K562 (cell line): ENCODE measurements around the gene CCDC171. TPM values are rescaled to one million over a fixed set of nuclear protein-coding genes. Genes with fewer than 3 reads are reported as not detected.

Source experiments
- ATAC-seq: fragments of 200-7000 bp; cut with Tn5 transposase; 3 replicates; pipeline ENCODE4 v1.9.1; 2020; ENCODE audit warnings: moderate library complexity
- BruUV-seq: library from RNA; stranded (reverse); fragments of 400-500 nt; replicated peaks from 2 replicates; lab custom pipeline; 2021; lab: Mats Ljungman, UMichigan
- CTCF ChIA-PET: fragments of 300-600 bp; formaldehyde crosslinking; extraction: SDS; loops from one replicate; lab custom pipeline; 2021; ENCODE audit warnings: low intra/inter-chr PET ratio; lab: Yijun Ruan, JAX
- POLR2A ChIA-PET: fragments of 300-600, 350-650 bp; sonication (Branson Sonifier 250); formaldehyde crosslinking; extraction: SDS; loops from one replicate; lab custom pipeline; 2021; ENCODE audit warnings: antibody characterized with exemption, inconsistent platforms; lab: Yijun Ruan, JAX
- DNase-seq, 4 experiments: peaks; one replicate each; pipeline versions ENCODE4 v3.0.0 to v3.0.0-alpha.2; 2011 to 2018; ENCODE audit warnings: low spot score in 3 of 4, mixed read lengths in 3 of 4; ENCODE audit errors: extremely low read depth in 1 of 4
- FAIRE-seq: peaks from 2 replicates; lab custom pipeline; 2011; peaks lifted over from hg19 to GRCh38; lab: Jason Lieb, UNC
- H2AFZ ChIP-seq: 2 replicates; pipeline ENCODE4 v1.6.0; 2011; ENCODE audit warnings: low read depth, low read length, control low read depth, inconsistent platforms
- H3K27ac ChIP-seq: fragments of 200-600 bp; 3 replicates; pipeline ENCODE4 v1.8.0; 2011; ENCODE audit warnings: low read depth, mild to moderate bottlenecking, control low read depth, inconsistent platforms, low read length, moderate library complexity, mixed read lengths; ENCODE audit errors: extremely low read depth
- H3K27me3 ChIP-seq, 2 experiments: fragments of 300-600 bp in 1 of 2; 2 replicates in 1 of 2; 3 replicates in 1 of 2; pipeline versions ENCODE4 v1.6.0 to v1.8.0; 2011; ENCODE audit warnings: inconsistent platforms in 2 of 2, low read length in 2 of 2, mild to moderate bottlenecking in 1 of 2, mixed read lengths in 1 of 2, moderate library complexity in 1 of 2; ENCODE audit not compliant: control insufficient read depth in 2 of 2, insufficient read depth in 2 of 2
- H3K36me3 ChIP-seq: fragments of 300-600 bp; 3 replicates; pipeline ENCODE4 v1.8.0; 2011; ENCODE audit warnings: mild to moderate bottlenecking, low read length, inconsistent platforms; ENCODE audit not compliant: control insufficient read depth, insufficient read depth
- H3K4me1 ChIP-seq, 2 experiments: fragments of 200-600 bp in 1 of 2; replicated peaks in 1 of 2; 2 replicates in 1 of 2; 3 replicates in 1 of 2; pipeline versions ENCODE4 v1.5.1 to v1.8.0; 2011; ENCODE audit warnings: inconsistent platforms in 2 of 2, low read length in 2 of 2, mild to moderate bottlenecking in 1 of 2, mixed read lengths in 1 of 2, moderate library complexity in 1 of 2; ENCODE audit not compliant: control insufficient read depth in 2 of 2, insufficient read depth in 2 of 2
- H3K4me2 ChIP-seq: 2 replicates; pipeline ENCODE4 v1.6.1; 2011; ENCODE audit warnings: low read length, control low read depth, inconsistent platforms, mixed read lengths; ENCODE audit not compliant: insufficient read depth
- H3K4me3 ChIP-seq: fragments of 200-600 bp; sonication (generic), shearing (Covaris generic); 2 replicates; pipeline ENCODE4 v1.5.1; 2016; ENCODE audit warnings: control low read depth, inconsistent platforms
- H3K79me2 ChIP-seq: fragments of 200-600 bp; 3 replicates; pipeline ENCODE4 v1.8.0; 2011; ENCODE audit warnings: low read length, inconsistent platforms; ENCODE audit not compliant: control insufficient read depth, insufficient read depth
- H3K9ac ChIP-seq, 2 experiments: 2 replicates each; pipeline versions ENCODE4 v1.6.0 to v1.6.1; 2011; ENCODE audit warnings: low read depth in 2 of 2, low read length in 2 of 2, control low read depth in 1 of 2, inconsistent platforms in 1 of 2, mild to moderate bottlenecking in 1 of 2, mixed read lengths in 1 of 2; ENCODE audit not compliant: insufficient read depth in 1 of 2
- H3K9me1 ChIP-seq: one replicate; pipeline ENCODE4 v1.6.0; 2011; ENCODE audit warnings: inconsistent platforms, mild to moderate bottlenecking, low read length, moderate library complexity; ENCODE audit not compliant: control insufficient read depth, insufficient read depth
- H3K9me3 ChIP-seq: replicated peaks from 2 replicates; pipeline ENCODE4 v1.5.1; 2011; ENCODE audit warnings: low read depth, low read length, inconsistent platforms; ENCODE audit not compliant: control insufficient read depth, insufficient read depth
- H4K20me1 ChIP-seq: replicated peaks from 2 replicates; pipeline ENCODE4 v1.6.1; 2011; ENCODE audit warnings: low read length, inconsistent platforms, mixed read lengths; ENCODE audit not compliant: control insufficient read depth, insufficient read depth
- BCLAF1 ChIP-seq, 2 experiments: fragments of 450-650 bp in 1 of 2; IDR thresholded peaks; 2 replicates each; pipeline ENCODE4 v1.6.1; 2011 to 2017; ENCODE audit warnings: low read depth in 2 of 2, antibody characterized with exemption in 1 of 2, borderline replicate concordance in 1 of 2, low read length in 1 of 2, mild to moderate bottlenecking in 1 of 2, mixed read lengths in 1 of 2; ENCODE audit not compliant: control insufficient read depth in 1 of 2
- CSDE1 ChIP-seq, 2 experiments: fragments of 450-650 bp; IDR thresholded peaks; 2 replicates each; pipeline ENCODE4 v1.6.1; 2016; ENCODE audit warnings: mild to moderate bottlenecking in 1 of 2
- IRF9 ChIP-seq: fragments of 450-650 bp; IDR thresholded peaks from 2 replicates; pipeline ENCODE4 v1.6.1; 2016; ENCODE audit warnings: missing biosample characterization, missing genetic modification characterization
- LARP7 ChIP-seq: fragments of 450-650 bp; IDR thresholded peaks from 2 replicates; pipeline ENCODE4 v1.6.1; 2016
- MAX ChIP-seq: sonication (generic); formaldehyde crosslinking; IDR thresholded peaks from 2 replicates; pipeline ENCODE4 v1.9.0; 2022; ENCODE audit warnings: mild to moderate bottlenecking, missing genetic modification reagents
- PURB ChIP-seq: sonication (generic); formaldehyde crosslinking; IDR thresholded peaks from 2 replicates; pipeline ENCODE4 v1.9.0; 2021; ENCODE audit warnings: low read depth, mild to moderate bottlenecking, missing genetic modification reagents
- RBM17 ChIP-seq: fragments of 200-400 bp; formaldehyde crosslinking; IDR thresholded peaks from 2 replicates; pipeline ENCODE4 v1.6.1; 2017; ENCODE audit warnings: low read depth, mild to moderate bottlenecking, low read length, borderline replicate concordance
- SIX5 ChIP-seq, 2 experiments: IDR thresholded peaks; 2 replicates each; pipeline ENCODE4 v1.6.1; 2011; ENCODE audit warnings: low read length in 2 of 2, borderline replicate concordance in 1 of 2, low read depth in 1 of 2, mild to moderate bottlenecking in 1 of 2, moderate library complexity in 1 of 2; ENCODE audit not compliant: insufficient read depth in 1 of 2
- TEAD2 ChIP-seq: fragments of 450-650 bp; IDR thresholded peaks from 2 replicates; pipeline ENCODE4 v1.6.1; 2016; ENCODE audit warnings: missing genetic modification characterization, control low read depth, missing compliant biosample characterization
- ZBTB8A ChIP-seq: fragments of 450-650 bp; IDR thresholded peaks from 2 replicates; pipeline ENCODE4 v1.6.1; 2018; ENCODE audit warnings: mild to moderate bottlenecking, moderate library complexity; ENCODE audit not compliant: partially characterized antibody
- ZNF140 ChIP-seq: fragments of 250-450 bp; sonication (Bioruptor Pico); IDR thresholded peaks from 2 replicates; pipeline ENCODE4 v1.8.0; 2021; ENCODE audit warnings: moderate library complexity, mild to moderate bottlenecking, inconsistent platforms
- ZNF589 ChIP-seq: fragments of 200-800 bp; sonication (Bioruptor generic); IDR thresholded peaks from 2 replicates; pipeline ENCODE4 v1.6.1; 2016; ENCODE audit warnings: low read depth, missing genetic modification characterization, missing compliant biosample characterization
- WGBS: fragments of 100-300 bp; shearing (Covaris generic); methylation state at CpG from one replicate; pipeline ENCODE4 v1.1.6; 2016; ENCODE audit warnings: low coverage, mixed read lengths; ENCODE audit not compliant: insufficient coverage; ENCODE audit errors: missing lambda C conversion rate; 5-methylcytosine and 5-hydroxymethylcytosine counted together
- in situ Hi-C: fragments of 300-500 bp; cut with MboI; formaldehyde crosslinking; loops from 4 replicates; pipeline ENCODE4 v1.15.0; 2018; ENCODE audit warnings: inconsistent platforms, mixed read lengths
- intact Hi-C: fragments of 100-400 bp; cut with micrococcal nuclease; formaldehyde crosslinking; loops from 2 replicates; pipeline ENCODE4 v1.14.2; 2022
- polyA plus RNA-seq, 8 experiments: library from polyadenylated mRNA; depleted of rRNA in 4 of 8; stranded (reverse) in 5 of 8; unstranded in 3 of 8; fragments of >200 nt; fragmentation: Nextera tagmentation in 2 of 8; fragmentation: Illumina TruSeq in 1 of 8; extraction: Ambion mirVana in 2 of 8; extraction: Trizol in 1 of 8; gene quantifications; 2 replicates each; pipeline versions ENCODE4 v1.2.1 to v1.2.3, GENCODE V29; 2011 to 2014; ENCODE audit warnings: inconsistent platforms in 1 of 8, missing spikeins in 1 of 8
- total RNA-seq, 7 experiments: library from RNA; depleted of rRNA in 6 of 7; stranded (reverse); fragments of >200 nt in 6 of 7; fragmentation: Illumina TruSeq in 2 of 7; extraction: Trizol in 2 of 7; gene quantifications; 2 replicates each; pipeline versions ENCODE4 v1.2.1 to v1.2.3, GENCODE V29; 2011 to 2021; ENCODE audit warnings: low replicate concordance in 1 of 7
- TF ChIP-seq, protein P1 (sequence below): fragments of 450-650 bp; IDR thresholded peaks from 2 replicates; pipeline ENCODE4 v1.6.1; 2017; ENCODE audit warnings: antibody characterized with exemption, mild to moderate bottlenecking

CCDC171 gene
- total and polyA plus RNA-seq, 9 of the 15 experiments (the other 6 are each of a cell fraction or from before 2014, with no cell fraction given), result 0.08 to 3.8 (median 0.27) TPM

GRCh38 chr9:15846611-15847010, 293.8 kb downstream of the CCDC171 start:
- H3K4me1 ChIP-seq, result no peaks in the 10 kb centered on the region
- no peak overlapping the region for H3K9ac ChIP-seq
- intact Hi-C loops (no loop called here), in situ Hi-C loops (no loop called here)
- CTCF ChIA-PET, result no interaction called here
- H3K9me1 ChIP-seq, result no peaks in the 10 kb centered on the region
- DNase-seq (no peak), FAIRE-seq (no peak), ATAC-seq (no peak)
- no TSS peak for BruUV-seq
- H3K36me3 ChIP-seq, result no peaks in the 10 kb centered on the region
- H3K4me2 ChIP-seq, result no peak overlapping the region
- H2AFZ ChIP-seq, result no peak overlapping the region
- WGBS, result 3% methylated on average over 5 of the region's 6 CpGs
- H3K27me3 ChIP-seq, result no peaks in the 10 kb centered on the region
- no peak overlapping the region for H3K4me3 ChIP-seq
- no peaks in the 10 kb centered on the region for H3K9me3 ChIP-seq
- no peaks in the 10 kb centered on the region for H3K79me2 ChIP-seq
- no peaks in the 10 kb centered on the region for H4K20me1 ChIP-seq
- H3K27ac ChIP-seq, result no peak overlapping the region
- POLR2A ChIA-PET, result no interaction called here
- TF ChIP-seq MAX (CRISPR knock-in tag) (no peak), LARP7 (no peak), IRF9 (no peak), ZNF140 (CRISPR knock-in tag) (no peak), SIX5 (IDR thresholded peaks at IDR 0.05; ENCODE audit: borderline replicate concordance in 1 of 2, insufficient read depth in 1 of 2, low read depth in 1 of 2, low read length in 2 of 2) (no peak), ZBTB8A (no peak), BCLAF1 (IDR thresholded peaks at IDR 0.05; ENCODE audit: borderline replicate concordance in 1 of 2, control insufficient read depth in 1 of 2, low read depth in 2 of 2, low read length in 1 of 2) (no peak), TEAD2 (tag) (no peak), PURB (CRISPR knock-in tag) (no peak), RBM17 (no peak), CSDE1 (IDR thresholded peaks at IDR 0.05) (no peak), ZNF589 (CRISPR knock-in tag) (no peak)
- TF ChIP-seq, protein P1, sequence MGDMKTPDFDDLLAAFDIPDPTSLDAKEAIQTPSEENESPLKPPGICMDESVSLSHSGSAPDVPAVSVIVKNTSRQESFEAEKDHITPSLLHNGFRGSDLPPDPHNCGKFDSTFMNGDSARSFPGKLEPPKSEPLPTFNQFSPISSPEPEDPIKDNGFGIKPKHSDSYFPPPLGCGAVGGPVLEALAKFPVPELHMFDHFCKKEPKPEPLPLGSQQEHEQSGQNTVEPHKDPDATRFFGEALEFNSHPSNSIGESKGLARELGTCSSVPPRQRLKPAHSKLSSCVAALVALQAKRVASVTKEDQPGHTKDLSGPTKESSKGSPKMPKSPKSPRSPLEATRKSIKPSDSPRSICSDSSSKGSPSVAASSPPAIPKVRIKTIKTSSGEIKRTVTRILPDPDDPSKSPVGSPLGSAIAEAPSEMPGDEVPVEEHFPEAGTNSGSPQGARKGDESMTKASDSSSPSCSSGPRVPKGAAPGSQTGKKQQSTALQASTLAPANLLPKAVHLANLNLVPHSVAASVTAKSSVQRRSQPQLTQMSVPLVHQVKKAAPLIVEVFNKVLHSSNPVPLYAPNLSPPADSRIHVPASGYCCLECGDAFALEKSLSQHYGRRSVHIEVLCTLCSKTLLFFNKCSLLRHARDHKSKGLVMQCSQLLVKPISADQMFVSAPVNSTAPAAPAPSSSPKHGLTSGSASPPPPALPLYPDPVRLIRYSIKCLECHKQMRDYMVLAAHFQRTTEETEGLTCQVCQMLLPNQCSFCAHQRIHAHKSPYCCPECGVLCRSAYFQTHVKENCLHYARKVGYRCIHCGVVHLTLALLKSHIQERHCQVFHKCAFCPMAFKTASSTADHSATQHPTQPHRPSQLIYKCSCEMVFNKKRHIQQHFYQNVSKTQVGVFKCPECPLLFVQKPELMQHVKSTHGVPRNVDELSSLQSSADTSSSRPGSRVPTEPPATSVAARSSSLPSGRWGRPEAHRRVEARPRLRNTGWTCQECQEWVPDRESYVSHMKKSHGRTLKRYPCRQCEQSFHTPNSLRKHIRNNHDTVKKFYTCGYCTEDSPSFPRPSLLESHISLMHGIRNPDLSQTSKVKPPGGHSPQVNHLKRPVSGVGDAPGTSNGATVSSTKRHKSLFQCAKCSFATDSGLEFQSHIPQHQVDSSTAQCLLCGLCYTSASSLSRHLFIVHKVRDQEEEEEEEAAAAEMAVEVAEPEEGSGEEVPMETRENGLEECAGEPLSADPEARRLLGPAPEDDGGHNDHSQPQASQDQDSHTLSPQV, result no peak
